ENCODE results near the gene ZBTB7B. TPM values are rescaled to one million over a fixed set of nuclear protein-coding genes. Genes with fewer than 3 reads are reported as not detected.

ZBTB7B gene
- 158 and 173 TPM in 2 replicates for total RNA-seq

DNA sequence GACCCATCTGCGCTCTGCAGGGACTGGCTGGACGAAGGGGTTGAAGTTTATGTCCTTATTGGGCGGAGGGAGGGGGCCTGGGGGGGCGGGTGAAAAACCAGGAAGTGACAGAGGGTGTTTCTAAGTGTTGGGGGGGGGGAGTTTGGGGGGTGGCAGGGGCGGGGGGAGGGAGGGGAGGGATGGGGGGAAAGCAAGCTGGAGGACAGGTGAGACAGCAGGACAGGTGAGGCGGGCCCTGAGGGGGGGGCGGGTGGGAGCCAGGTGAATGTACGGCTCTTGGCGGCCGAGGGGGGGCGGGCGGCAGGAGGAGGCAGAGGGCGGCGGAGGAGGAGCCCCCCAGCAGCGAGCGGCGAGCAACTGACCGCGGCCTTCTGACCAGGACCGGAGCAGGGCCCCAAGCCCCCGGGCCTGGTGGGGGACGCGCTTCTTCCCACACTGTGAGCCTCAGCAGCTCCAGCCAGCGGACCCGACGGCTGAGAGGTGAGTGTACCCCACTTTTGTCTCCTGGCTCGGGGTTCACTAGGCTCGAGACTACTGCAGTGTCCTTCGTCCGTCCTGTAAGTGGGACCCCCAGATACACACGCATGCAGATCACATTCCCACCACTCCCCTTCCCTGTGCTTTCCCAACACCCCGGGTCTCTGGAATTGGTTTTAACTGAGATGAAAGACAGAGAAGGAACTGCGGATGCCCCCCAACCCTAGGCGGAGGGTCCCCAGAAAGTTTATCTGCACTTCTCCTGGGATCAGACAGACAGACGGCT lies at the start of gene ZBTB7B:
Gene ZBTB7B, plus strand, starts transcription at position 339 of the 763 bp plus-strand sequence. CDS start 11,859 bp downstream, outside the sequence.
- intact Hi-C loops (cut with micrococcal nuclease), result loop anchor here (1.0 to 5.0 kb wide), 8 partner anchors 8 to 780 kb away; partner anchors contain the start of genes ADAM15, ADAR, CKS1B and KRTCAP2

DNA sequence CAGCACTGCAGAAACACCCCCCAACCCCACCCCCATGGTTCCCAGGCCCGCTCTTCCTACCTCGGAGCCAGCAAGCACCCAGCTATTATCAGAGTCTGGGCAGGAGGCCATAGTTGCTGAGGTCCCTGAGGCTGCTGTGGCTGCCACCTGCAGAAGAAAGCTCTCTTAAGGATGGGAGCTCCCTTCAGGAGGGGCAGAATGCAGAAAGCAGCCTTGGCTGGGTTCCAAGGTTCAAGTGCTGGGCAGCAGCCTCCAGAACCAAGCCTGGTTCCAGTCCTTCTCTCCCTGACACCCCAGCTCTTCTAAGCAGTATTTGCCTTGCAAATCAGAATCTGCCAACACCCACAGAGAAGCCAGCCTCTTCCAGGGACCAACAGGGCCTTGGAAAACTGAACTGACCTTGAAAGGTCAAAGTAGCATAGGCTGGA lies 49.0 kb upstream of the ZBTB7B start:
- intact Hi-C loops (cut with micrococcal nuclease), result loop anchor here (2.0 to 10.0 kb wide), 3 partner anchors 109 to 1551 kb away; partner anchors contain the start of genes ATP8B2, EFNA4 and MEF2D

DNA sequence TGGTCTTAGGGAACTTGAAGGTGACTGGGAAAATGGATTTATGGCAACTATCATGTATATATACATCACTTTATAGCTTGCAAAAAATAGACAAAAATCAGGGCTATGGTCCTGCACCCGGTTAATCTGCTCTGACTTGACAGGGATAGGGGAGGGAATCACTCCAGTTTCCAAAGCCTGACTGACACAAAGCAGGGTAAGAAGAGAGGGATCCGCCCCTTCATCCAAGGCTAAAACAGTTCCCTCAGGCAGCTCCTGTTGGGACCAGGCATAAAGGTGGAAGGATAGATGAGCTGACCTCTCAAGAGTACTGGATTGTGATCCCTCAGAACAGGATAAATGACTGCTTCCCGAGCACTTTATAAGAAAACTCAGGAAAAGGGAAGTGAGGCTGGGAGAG lies 48.1 kb upstream of the ZBTB7B start:
- intact Hi-C loops (cut with micrococcal nuclease), result loop anchor here (2.0 to 10.0 kb wide), 3 partner anchors 108 to 1550 kb away; partner anchors contain the start of genes ATP8B2, EFNA4 and MEF2D

DNA sequence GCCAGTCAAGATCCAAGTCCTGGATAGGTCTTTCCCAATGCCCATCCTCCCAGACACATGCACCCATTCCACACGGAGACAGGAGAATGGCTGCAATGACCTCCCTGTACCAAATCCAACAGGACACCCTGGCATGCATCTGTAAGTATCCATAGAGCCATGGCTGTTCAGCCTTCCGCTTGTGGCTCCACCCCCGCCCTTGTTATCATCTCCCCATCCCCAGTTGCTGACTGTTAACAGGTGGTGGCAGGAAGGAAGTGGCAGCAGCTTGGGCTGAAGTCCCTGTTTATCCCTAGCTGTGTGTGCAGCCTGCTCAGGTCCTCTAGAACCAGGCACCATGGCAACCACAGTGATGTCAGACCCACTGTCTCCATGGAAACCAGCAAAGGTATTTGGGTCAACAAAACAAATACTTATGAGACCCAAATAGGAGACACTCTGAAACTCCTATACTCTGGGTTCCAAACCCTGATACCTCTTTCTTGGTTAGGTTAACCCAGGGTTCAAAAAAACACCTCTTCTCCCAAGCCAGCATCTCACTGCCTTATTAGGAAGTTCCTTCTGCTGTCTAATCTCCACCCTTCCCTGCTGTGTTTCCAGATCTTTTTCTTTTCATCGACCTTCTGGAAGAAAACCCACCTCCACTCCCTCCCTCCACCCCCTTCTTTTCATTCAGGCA lies 47.4 kb upstream of the ZBTB7B start:
- intact Hi-C loops (cut with micrococcal nuclease), result loop anchor here (1.0 to 10.0 kb wide), 9 partner anchors 18 to 1550 kb away; partner anchors contain the start of genes ADAR, ATP8B2, CKS1B and EFNA4

DNA sequence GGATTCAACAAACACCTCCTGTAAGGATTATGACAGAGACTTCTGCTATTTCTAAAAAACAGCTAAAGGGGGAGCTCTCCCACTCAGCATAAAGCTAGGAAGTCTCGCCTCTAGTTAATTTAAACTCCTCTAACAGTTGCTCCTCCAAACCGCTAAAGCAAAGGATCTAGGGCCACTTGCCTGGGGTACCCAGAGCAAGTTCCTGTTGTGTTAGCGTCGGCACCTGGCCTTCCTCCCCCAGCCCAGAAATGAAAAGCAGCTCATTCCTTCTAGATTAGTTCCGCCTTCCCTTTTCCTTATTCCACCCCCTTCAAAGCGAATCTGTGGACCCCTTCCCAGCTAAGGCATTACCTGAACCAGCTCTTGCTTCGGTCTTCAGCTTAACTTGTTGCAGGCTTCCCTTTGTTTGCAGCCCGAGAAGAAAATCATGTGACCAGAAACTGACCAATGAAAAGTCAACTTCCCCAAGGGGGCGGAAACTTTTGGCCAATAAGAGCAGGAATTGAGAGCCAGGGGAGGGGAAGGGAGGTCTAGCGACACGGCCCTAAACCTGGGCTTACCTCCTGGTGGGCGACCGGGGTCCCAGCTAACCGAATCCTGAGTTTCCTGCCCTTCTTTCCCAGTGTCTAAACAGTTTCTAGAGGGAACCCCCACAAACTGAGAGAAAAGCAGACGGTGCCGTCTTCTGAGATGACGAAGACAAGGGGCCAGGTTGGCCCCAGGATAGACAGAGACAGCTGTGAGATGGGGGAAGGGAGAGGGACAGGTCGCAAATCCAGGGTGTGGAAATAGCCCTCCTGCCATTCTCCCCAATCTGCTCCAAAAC lies 46.7 kb upstream of the ZBTB7B start, which contains the start of gene PBXIP1:
Gene PBXIP1, minus strand, starts transcription at position 382 of the 826 bp plus-strand sequence. CDS start 2,378 bp downstream, outside the sequence.
- intact Hi-C loops (cut with micrococcal nuclease), result loop anchor here (1.0 to 10.0 kb wide), 9 partner anchors 18 to 1549 kb away; partner anchors contain the start of genes ADAR, ATP8B2, CKS1B and EFNA4

DNA sequence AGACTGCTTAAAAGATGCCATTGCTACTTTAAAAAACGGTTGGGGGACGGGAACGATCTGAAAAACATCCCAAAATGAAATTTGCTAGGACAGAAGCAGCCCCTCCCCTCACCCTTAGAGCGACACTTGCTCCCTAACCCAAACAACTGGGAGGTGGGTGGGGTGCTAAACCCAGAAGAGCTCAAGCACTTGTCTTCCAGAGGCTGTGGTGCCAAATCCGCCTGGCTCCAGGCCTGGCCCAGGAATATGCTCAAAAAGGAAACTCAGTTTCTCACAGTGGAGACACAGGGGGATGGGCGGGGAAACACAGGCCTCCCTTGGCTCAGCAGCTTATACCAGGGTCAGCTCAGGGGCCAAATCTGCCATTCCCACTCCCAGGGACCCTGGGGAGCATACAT lies 46.1 kb upstream of the ZBTB7B start:
- intact Hi-C loops (cut with micrococcal nuclease), result loop anchor here (10.0 kb wide), 1 partner anchor 1548 kb away; the partner anchor contains the start of gene MEF2D

DNA sequence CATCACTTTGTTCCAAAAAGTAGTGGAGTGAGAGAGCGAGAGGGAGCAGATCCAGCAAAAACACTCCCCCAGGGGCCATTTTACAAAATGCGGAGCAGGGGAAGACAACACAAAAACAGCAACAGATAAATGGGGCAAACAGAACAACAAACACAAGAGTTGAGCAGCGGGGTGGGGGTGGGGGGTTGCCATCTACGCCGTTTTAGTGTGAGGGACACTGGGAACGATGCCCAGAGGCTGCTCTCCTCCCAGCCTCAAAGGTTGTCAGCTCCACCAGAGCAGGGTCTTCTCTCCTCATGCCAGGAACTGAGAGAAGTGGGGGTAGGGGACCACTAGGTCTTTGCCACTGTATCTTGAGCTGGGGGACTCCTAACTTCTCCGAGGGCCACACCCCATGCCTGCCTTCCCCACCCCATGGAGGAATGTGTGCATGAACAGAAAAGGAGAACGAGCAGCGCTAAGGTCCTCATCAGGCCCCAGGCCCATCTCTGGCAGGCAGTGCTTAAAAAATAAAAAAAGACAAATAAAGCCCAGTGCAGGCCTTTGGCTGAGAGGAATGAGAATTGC lies 45.4 kb upstream of the ZBTB7B start:
- intact Hi-C loops (cut with micrococcal nuclease), result loop anchor here (10.0 kb wide), 1 partner anchor 1548 kb away; the partner anchor contains the start of gene MEF2D

DNA sequence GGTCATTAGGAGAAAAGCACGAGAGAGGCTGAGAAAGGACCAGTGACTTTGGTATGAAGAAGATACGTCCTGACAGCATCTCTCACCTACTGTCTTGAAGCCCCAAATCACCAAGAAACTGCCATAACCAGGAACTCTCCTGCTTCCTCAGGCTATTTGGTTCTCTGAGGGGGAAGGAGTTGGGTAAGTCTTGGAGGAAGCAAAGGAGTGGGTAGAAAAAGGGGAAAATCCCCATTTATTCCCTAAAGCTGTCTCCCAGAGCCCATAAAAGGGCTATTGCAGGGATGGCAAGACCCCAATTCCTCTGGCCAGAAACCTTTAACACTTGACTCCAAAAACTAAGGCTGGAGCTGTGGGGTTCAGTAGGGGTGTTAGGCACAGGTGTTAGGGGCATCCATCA lies 44.6 kb upstream of the ZBTB7B start:
- intact Hi-C loops (cut with micrococcal nuclease), result loop anchor here (10.0 kb wide), 1 partner anchor 1547 kb away; the partner anchor contains the start of gene MEF2D

DNA sequence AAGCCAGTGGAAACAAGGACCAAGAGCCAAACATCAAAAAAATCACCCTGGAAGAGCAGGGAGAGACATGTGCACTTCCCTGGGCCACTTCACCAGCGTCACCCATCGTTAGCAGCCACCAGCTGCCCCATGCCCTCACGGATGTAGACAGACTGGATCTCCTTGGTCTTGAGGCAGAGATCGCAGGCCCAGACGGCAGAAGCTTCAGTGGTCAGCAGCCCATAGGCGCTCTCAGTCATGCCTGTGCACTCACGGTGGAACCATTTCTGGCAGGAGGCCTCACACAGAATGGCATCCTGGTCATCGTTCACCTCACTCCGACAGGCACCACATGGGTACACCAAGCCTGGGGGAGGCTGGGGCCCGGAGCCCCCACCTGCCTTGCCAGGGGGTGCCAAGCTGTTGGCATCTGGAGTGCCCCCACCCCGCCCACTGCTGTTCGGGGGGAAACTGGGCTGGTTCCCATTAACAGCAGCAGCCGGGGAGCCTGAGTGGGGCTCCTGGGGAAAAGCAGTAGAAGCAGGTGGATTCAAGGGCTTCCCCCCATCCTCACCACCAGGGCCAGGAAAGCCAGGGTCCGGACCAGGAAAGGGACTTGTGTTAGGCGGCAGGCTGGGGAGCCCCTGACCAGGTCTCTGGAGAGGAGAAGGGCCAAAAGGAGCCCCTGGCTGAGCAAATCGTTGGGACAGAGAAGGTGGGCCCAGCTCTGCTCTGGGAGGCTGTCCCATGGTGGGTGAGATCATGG lies 43.7 kb upstream of the ZBTB7B start:
- intact Hi-C loops (cut with micrococcal nuclease), result loop anchor here (10.0 kb wide), 1 partner anchor 1546 kb away; the partner anchor contains the start of gene MEF2D

DNA sequence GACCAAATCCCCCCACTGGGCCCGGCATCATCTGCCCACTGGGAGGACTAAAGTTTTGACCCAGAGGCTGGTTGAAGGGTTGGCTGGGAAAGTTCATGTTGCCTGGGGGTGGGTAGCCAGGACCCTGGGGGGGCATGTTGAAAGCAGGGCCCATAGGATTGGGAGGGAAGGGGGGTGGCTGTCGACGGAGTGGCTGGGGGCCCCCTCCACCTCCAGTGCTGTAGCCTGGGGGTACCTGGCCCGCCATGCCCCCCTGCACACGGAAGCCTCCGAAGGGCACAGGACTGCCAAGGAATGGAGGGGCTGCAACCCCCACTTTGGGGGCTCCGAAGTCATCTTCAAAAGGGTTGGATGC lies 43.2 kb upstream of the ZBTB7B start:
- intact Hi-C loops (cut with micrococcal nuclease), result loop anchor here (10.0 kb wide), 1 partner anchor 1545 kb away; the partner anchor contains the start of gene MEF2D

DNA sequence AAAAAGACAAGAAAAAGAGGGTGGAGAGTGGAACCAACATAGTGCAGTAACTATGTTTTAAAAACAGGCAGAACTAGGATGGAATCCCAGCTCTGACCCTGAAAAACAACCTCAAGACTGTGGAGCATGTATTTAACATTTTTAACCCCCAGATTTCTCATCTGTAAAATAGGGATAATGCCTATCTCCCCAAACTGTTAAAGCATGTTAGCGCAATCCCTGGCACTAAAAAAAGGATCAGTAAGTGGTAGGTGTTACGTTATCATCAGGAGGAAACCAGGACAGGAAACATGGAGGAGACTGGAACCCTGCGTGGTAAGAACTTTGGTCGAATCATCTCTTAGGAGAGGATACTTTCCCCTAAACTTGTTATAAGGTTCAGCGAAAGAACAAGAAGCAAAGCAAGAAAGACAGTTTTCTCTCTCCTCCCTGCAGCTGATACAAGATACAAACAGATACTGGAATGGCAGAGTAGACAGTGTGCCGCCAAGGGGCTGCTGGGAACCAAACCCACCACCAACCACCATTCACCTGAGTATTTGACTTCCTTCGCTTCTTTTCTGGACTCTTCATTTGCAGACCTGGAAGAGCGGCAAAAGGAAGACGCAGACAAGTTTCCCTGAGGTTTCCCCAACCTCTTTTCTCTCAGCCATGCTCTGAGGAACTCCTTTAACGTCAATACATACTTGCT lies 42.0 kb upstream of the ZBTB7B start:
- intact Hi-C loops (cut with micrococcal nuclease), result loop anchor here (1.0 kb wide), 2 partner anchors 14 to 23 kb away; partner anchors contain the start of gene CKS1B

DNA sequence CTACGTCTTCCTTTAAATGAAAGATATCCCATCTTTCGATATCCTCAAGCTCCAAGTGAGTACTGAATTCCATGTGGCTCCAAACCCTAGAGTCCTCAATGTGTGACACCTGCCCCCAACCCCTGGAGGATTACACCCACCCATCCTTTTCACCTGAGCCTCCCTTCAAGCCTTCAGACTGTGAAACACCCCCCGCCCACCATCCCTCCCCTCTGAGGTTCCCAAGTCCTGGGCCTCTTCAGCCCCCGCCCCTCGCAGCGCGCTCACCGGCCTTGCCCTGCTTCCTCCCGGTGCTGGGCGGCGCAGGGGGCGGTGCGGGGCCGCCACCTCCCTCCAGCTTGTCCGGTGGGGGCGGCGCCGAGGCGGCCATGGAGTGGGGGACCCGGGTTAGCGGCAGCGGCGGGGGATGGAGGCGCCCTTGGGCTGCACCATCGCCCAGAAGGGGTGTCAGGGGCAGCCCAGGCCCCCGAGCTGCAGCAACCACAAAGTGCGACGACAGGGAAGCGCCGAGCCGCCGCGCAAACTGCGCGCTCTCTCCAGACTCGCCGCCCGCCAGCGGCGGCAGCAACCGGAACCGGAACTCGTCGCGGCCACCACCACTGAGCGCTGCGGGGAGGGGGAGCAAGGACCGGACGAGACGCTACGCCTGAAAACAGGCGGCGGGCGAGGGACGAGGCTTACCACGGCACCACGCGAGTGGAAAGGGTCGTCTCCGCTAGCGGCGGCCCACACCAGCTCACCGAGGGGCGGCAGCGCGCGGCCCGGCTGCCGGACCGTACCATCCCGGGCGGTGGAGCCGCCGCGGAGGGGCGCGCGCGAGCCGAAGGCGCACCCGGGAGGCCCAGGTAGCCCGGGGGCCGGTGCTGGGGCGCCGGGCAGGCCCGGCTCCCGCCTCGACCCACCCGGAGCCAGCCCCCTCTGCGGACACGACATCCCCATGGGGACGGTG lies 41.1 kb upstream of the ZBTB7B start, which contains the start of gene PYGO2:
Gene PYGO2, minus strand, starts transcription at position 576 of the 949 bp plus-strand sequence. Its CDS starts 206 bp downstream, at position 370.
- intact Hi-C loops (cut with micrococcal nuclease), result loop anchor here (1.0 kb wide), 4 partner anchors 13 to 100 kb away; partner anchors contain the start of gene CKS1B

DNA sequence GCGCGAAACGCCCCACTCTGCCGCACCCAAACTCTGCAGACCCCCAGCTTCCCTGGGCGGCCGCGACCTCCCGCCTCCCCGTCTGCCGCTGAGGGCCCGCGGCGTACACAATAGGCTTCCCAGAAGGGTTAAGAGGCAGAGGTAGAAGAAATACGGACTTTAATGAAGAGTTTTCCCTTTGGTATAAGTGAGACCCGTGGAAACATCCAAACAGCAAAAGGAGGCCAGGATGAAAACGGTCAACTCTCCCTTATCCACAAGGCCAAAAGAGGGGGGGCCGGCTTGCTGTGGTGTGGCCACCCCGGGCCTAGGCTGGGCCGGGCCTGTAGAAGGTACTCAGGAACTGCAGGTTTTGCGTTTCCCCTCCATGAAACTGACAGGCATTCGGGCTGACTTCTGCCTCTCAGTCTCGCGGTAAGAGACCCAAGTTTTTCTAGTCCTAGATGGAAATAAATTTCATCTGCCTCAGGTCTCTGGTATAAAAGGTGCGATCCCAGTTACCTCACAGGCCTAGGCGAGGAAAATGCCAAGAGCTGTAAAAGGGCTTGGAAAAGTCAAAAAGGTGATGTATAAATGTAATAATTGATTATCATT lies 40.3 kb upstream of the ZBTB7B start:
- intact Hi-C loops (cut with micrococcal nuclease), result loop anchor here (1.0 kb wide), 2 partner anchors 37 to 99 kb away; no protein-coding TSS in a partner anchor

DNA sequence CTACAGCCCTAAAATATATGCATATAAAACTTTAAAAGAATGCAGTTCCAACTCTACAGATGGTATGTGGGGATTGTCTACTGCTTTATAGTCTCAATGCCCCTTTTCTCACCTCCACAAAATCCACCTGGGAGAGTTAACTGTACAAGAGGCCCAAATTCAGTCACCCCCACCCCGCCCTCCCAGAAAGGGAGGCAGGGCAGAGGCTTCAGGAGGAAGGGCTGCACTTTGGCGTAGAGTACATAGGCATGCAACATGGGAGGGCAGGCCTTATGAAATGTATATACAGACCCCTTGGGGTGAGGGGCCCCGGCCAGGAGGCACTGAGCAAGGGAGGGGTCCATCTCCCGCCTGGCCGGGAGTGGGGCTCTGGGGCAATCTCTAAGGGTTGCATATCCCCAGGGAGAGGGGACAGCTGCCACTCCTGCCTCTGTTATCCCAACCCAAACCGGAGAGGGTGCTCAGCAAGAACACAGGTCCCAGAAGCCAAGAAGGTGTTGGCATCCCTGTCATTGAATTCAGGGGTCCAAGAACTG lies 39.7 kb upstream of the ZBTB7B start:
- intact Hi-C loops (cut with micrococcal nuclease), result loop anchor here (1.0 kb wide), 2 partner anchors 36 to 98 kb away; no protein-coding TSS in a partner anchor

DNA sequence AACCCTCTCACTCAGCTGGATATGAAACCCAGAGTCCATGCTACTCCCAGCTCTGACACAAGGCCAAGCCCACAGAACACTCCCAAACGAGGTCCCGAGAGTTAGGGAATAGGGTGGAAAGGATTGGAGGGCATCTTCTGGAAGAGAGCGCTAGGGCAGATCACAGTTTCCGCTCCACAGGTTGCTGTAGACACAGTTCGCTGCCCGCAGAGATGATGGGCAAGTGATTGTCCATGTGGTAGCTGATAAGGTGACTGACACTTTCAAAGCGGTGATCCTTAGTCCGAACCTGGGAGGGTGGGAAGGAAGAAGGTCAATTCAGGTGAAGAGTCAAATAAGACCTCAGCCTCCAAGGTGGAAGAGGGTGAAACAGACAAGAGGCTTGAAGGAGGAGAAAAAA lies 39.0 kb upstream of the ZBTB7B start:
- intact Hi-C loops (cut with micrococcal nuclease), result no loop called here

DNA sequence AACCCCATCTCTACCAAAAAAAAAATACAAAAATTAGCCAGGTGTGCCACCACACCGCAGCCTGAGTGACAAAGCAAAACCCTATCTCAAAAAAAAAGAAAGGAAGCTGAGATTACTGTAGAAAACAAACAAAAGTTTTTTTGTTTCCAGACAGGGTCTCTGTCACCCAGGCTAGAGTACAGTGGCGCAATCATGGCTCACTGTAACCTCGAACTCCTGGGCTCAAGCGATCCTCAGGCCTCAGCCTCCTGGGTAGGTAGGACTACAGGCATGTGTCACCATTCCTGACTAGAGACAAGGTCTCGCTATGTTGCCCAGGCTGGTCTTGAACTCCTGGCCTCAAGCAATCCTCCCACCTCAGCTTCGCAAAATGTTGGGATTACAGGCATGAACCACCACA lies 38.2 kb upstream of the ZBTB7B start:
- intact Hi-C loops (cut with micrococcal nuclease), result no loop called here

DNA sequence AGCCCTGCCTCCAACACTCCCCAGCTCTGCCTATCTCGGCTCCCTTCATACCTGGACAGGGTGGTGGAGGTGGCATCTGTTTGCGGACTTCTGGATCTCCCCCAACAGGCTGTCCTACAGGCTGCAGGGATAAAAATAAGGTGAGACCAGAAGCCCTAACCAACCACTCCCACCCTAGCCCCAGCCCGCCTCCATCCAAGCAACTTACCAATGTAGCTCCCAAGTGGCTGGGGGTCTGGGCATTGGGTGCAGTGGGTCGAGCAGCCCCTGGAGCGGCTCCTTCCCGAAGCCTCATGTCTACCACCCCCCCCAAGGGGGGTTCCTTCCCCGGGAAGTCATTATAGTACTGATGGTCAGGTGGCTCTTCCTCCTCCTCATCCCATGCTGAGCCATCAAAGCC lies 36.5 kb upstream of the ZBTB7B start:
- intact Hi-C loops (cut with micrococcal nuclease), result no loop called here
